GM23248 (cell line): Measurements from ENCODE around the gene PTPRD. TPM values are rescaled to one million over a fixed set of nuclear protein-coding genes. Genes with fewer than 3 reads are reported as not detected.

Source experiments
- DNase-seq: peaks from one replicate; pipeline ENCODE4 v3.0.0-alpha.2; 2015
- H2AFZ ChIP-seq: fragments of 200-600 bp; sonication (generic); 2 replicates; pipeline ENCODE4 v1.6.1; 2016; ENCODE audit warnings: antibody characterized with exemption
- H3F3A ChIP-seq: fragments of 200-600 bp; sonication (generic); 2 replicates; pipeline ENCODE4 v1.6.1; 2016; ENCODE audit warnings: mild to moderate bottlenecking, antibody characterized with exemption, mixed run types; ENCODE audit not compliant: insufficient read depth
- H3K27ac ChIP-seq: fragments of 200-600 bp; sonication (generic); 2 replicates; pipeline ENCODE4 v1.5.1; 2016; ENCODE audit warnings: mild to moderate bottlenecking
- H3K27me3 ChIP-seq: fragments of 200-600 bp; sonication (generic); replicated peaks from 2 replicates; pipeline ENCODE4 v1.6.1; 2016; ENCODE audit warnings: mild to moderate bottlenecking; ENCODE audit not compliant: insufficient read depth
- H3K36me3 ChIP-seq: fragments of 200-600 bp; sonication (generic); 2 replicates; pipeline ENCODE4 v1.6.1; 2016; ENCODE audit warnings: low read depth, mild to moderate bottlenecking
- H3K4me1 ChIP-seq: fragments of 200-600 bp; sonication (generic); 2 replicates; pipeline ENCODE4 v1.6.1; 2016; ENCODE audit warnings: mild to moderate bottlenecking; ENCODE audit not compliant: insufficient read depth
- H3K4me2 ChIP-seq: fragments of 200-600 bp; sonication (generic); one replicate; pipeline ENCODE4 v1.6.1; 2016; ENCODE audit warnings: mild to moderate bottlenecking; ENCODE audit not compliant: unreplicated experiment
- H3K4me3 ChIP-seq: fragments of 200-600 bp; sonication (generic); 2 replicates; pipeline ENCODE4 v1.5.1; 2016; ENCODE audit warnings: mild to moderate bottlenecking
- H3K79me2 ChIP-seq: fragments of 200-600 bp; sonication (generic); 2 replicates; pipeline ENCODE4 v1.6.1; 2016; ENCODE audit warnings: mild to moderate bottlenecking; ENCODE audit not compliant: insufficient read depth
- H3K9ac ChIP-seq: fragments of 200-600 bp; sonication (generic); 2 replicates; pipeline ENCODE4 v1.6.1; 2016; ENCODE audit warnings: mild to moderate bottlenecking
- H3K9me2 ChIP-seq: fragments of 200-600 bp; sonication (generic); 2 replicates; pipeline ENCODE4 v1.6.1; 2016; ENCODE audit warnings: mixed run types, mild to moderate bottlenecking, moderate library complexity; ENCODE audit not compliant: insufficient read depth
- H3K9me3 ChIP-seq: fragments of 200-600 bp; sonication (generic); one replicate; pipeline ENCODE4 v1.6.1; 2017; ENCODE audit warnings: low read depth
- H4K20me1 ChIP-seq: fragments of 200-600 bp; sonication (generic); 2 replicates; pipeline ENCODE4 v1.6.0; 2016; ENCODE audit not compliant: insufficient read depth
- EZH2 ChIP-seq: fragments of 200-600 bp; sonication (generic); IDR thresholded peaks from 2 replicates; pipeline ENCODE4 v1.6.1; 2018; ENCODE audit warnings: antibody characterized with exemption, mild to moderate bottlenecking; ENCODE audit not compliant: insufficient read depth, poor library complexity, severe bottlenecking
- EZH2phosphoT487 ChIP-seq: fragments of 200-600 bp; sonication (generic); IDR thresholded peaks from 2 replicates; pipeline ENCODE4 v1.6.1; 2018; ENCODE audit warnings: antibody characterized with exemption, moderate library complexity, mild to moderate bottlenecking, low read depth; ENCODE audit not compliant: insufficient read depth
- WGBS, 2 experiments: methylation state at CpG; one replicate each; pipeline ENCODE4 v1.1.6; 2015 to 2017; ENCODE audit warnings: low lambda C conversion rate in 2 of 2, low coverage in 1 of 2; ENCODE audit errors: missing lambda C conversion rate in 2 of 2; 5-methylcytosine and 5-hydroxymethylcytosine counted together
- in situ Hi-C: fragments of 300-500 bp; cut with MboI; formaldehyde crosslinking; loops from 2 replicates; pipeline ENCODE4 v1.15.0; 2020
- polyA plus RNA-seq: library from polyadenylated mRNA; unstranded; fragments of >200 nt; fragmentation: Nextera tagmentation; extraction: Ambion mirVana; gene quantifications from 2 replicates; pipeline ENCODE4 v1.2.1, GENCODE V29; 2016
- total RNA-seq: library from RNA; depleted of rRNA; stranded (reverse); fragments of >200 nt; shearing (Covaris generic); gene quantifications from 2 replicates; pipeline ENCODE4 v1.2.3, GENCODE V29; 2014

PTPRD gene
- total and polyA plus RNA-seq, 2 experiments from 2014 or later = 0.05 TPM; not detected in 1

DNA sequence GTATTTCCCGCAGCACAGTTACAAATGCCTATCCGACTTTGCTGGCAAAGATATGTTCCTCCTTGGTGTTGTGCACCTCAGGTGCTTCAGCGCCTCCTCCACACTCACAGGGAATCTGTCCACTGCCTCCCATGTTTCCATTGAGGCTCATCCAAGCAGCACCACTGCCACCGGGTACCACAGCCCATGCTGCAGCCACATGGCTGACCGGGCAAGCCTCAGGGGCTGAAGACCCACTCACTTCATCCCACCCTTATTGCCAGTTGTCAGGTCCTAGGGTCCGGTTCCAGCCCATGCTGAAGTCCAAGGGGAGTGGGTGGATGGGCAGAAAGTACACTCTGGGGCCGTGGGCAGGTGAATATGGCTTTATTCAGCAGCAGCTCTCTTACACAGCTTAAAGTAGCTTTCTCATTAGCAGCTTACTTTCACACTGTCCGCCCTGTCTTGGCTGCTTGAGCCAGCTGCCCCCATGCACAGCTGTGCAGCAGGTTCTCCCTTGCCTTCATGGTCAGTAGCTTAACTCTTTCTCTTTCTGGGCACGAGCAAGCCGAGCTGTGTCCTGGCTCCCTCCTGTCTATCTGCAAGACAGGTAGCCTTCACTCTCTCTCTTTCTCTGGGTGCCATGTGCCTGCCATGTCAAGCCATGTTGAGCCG lies 1052.3 kb downstream of the PTPRD start:
- H2AFZ ChIP-seq = no peak overlapping the region
- no peaks in the 10 kb centered on the region for H3K27me3 ChIP-seq
- H3K27ac ChIP-seq = no peak overlapping the region
- no peak overlapping the region for H3K4me3 ChIP-seq
- H3K9me2 ChIP-seq = no peaks in the 10 kb centered on the region
- no peaks in the 10 kb centered on the region for H3K9me3 ChIP-seq
- H3F3A ChIP-seq = no peaks in the 10 kb centered on the region
- no peaks in the 10 kb centered on the region for H3K79me2 ChIP-seq
- in situ Hi-C loops = no loop called here
- H3K4me2 ChIP-seq = no peak overlapping the region
- no peaks in the 10 kb centered on the region for H4K20me1 ChIP-seq
- DNase-seq = no peak
- TF ChIP-seq EZH2 (no peak), EZH2phosphoT487 (no peak)
- no peaks in the 10 kb centered on the region for H3K4me1 ChIP-seq
- H3K9ac ChIP-seq = no peak overlapping the region
- WGBS, 2 experiments = 28 to 29% methylated on average over 11 of the region's 11 CpGs
- no peaks in the 10 kb centered on the region for H3K36me3 ChIP-seq

DNA sequence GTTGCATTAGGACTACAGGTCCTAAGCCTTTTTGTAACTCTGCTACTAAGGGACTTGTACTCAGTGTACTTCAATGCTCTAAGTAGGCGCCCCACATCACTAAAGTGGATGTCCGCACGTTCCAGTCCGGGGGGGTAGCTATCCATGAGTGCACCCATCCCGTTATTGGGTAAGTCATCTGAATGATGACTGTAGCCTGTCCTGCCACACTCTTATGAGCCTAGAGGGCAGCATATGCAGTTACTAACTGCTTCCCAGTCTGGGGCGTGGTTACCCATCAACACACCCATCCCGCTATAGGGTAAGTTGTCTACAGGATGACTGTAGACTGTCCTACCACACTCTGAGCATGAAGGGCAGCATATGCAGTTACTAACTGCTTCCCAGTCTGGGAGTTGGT lies 1053.9 kb downstream of the PTPRD start:
- Histone ChIP-seq H3K79me2 (no peaks in the 10 kb centered on the region), H3K36me3 (no peaks in the 10 kb centered on the region), H3K4me1 (no peaks in the 10 kb centered on the region), H3K9me3 (no peaks in the 10 kb centered on the region), H3K4me2 (no peak overlapping the region), H3K27me3 (no peaks in the 10 kb centered on the region), H3K9me2 (no peaks in the 10 kb centered on the region), H3K9ac (no peak overlapping the region), H3K4me3 (no peak overlapping the region), H4K20me1 (no peaks in the 10 kb centered on the region), H3F3A (no peaks in the 10 kb centered on the region), H2AFZ (no peak overlapping the region), H3K27ac (no peak overlapping the region)
- in situ Hi-C loops = no loop called here
- 65 to 68% methylated on average over 7 of the region's 7 CpGs for WGBS, 2 experiments
- TF ChIP-seq EZH2 (no peak), EZH2phosphoT487 (no peak)
- no peak for DNase-seq

DNA sequence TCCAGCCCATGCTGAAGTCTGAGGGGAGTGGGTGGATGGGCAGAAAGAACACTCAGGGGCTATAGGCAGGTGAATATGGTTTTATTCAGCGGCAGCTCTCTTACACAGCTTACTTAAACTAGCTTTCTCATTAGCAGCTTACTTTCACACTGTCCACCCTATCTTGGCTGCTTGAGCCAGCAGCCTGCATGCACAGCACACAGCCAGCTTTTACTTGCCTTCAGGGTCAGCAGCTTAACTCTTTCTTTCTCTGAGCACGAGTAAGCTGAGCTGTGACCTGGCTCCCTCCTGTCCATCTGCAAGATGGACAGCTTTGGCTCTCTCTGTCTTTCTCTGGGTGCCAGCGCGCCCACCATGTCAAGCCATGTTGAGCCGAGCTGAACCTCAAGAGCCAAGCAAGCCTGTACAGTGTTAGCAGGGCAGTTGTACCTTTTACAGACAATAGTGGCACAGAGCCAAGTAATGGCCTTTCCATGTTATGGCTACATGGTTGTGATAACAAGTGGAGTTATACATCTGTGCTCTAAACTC lies 1054.9 kb downstream of the PTPRD start:
- in situ Hi-C loops = no loop called here
- Histone ChIP-seq H3K4me3 (no peak overlapping the region), H3K9ac (no peak overlapping the region), H2AFZ (no peak overlapping the region), H3F3A (no peaks in the 10 kb centered on the region), H3K27ac (no peak overlapping the region), H3K27me3 (no peaks in the 10 kb centered on the region), H3K79me2 (no peaks in the 10 kb centered on the region), H3K4me1 (no peaks in the 10 kb centered on the region), H3K4me2 (no peak overlapping the region), H4K20me1 (no peaks in the 10 kb centered on the region), H3K9me2 (no peaks in the 10 kb centered on the region), H3K36me3 (no peaks in the 10 kb centered on the region), H3K9me3 (no peaks in the 10 kb centered on the region)
- TF ChIP-seq EZH2phosphoT487 = no peak
- TF ChIP-seq EZH2 = no peak
- 57 to 62% methylated on average over 5 of the region's 5 CpGs for WGBS, 2 experiments
- DNase-seq = no peak

DNA sequence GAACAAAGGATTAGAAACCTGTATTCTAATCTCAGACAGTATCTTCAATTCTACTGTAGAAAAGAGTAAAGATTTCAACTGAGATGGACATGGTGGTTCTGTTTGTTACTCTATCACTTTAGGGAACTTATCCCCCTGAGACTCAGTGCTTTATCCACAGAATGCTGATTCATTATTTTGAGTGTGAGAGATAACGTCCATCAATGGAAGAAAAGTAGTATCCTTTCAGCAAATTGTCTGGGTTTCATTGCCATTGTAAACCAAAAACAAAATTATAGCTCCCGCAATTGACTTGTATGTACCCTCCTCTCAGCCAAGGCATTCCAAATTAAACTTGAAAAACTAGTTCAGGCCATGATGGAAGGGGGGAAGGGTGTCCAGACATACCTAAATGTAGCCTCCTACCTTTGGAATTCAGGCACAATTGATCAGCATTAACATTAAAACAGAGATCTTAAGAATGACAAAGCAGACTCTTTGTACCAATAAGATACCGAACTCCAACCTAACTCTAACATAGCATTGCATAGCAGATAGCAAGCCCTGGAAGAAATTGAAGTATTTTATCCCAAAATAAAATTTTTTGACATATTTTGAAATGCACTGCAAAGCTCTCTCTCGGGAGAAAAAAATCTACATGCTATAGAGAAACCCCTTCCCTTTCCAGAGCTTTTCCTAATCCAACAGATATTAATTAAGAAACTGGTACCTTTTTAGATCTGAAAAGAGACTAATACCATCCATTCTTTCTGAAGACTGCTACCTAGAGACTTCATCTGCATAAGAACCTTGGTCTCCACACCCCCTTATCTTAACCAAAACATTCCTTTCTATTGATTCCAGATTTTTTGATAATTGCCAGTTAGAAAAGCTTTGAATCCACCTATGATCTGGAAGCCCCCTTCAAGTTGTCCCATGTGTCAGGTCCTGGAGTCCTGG lies 1055.7 kb downstream of the PTPRD start:
- Histone ChIP-seq H3K27ac (no peak overlapping the region), H3K9me3 (no peaks in the 10 kb centered on the region), H3K36me3 (no peaks in the 10 kb centered on the region), H3K27me3 (no peaks in the 10 kb centered on the region), H3K4me2 (no peak overlapping the region), H3K4me1 (no peaks in the 10 kb centered on the region), H3K4me3 (no peak overlapping the region), H3F3A (no peaks in the 10 kb centered on the region), H4K20me1 (no peaks in the 10 kb centered on the region), H3K79me2 (no peaks in the 10 kb centered on the region), H3K9ac (no peak overlapping the region), H3K9me2 (no peaks in the 10 kb centered on the region), H2AFZ (no peak overlapping the region)
- in situ Hi-C loops = no loop called here
- 10% methylated on average over 4 of the region's 4 CpGs for WGBS, 2 experiments
- TF ChIP-seq EZH2phosphoT487 = no peak
- no peak for TF ChIP-seq EZH2
- no peak for DNase-seq
